HG03175 (cell line): Measurements from ENCODE around the gene LST1.

ENCODE experiments used
- ATAC-seq: cut with Tn5 transposase; IDR thresholded peaks from one replicate; pipeline ENCODE4 v1.9.1; 2021; ENCODE audit warnings: mild to moderate bottlenecking, moderate library complexity; ENCODE audit not compliant: unreplicated experiment

Gene LST1

GRCh38 chr6:31619805-31620585 lies 33.9 kb downstream of the LST1 start:
- ATAC-seq, result peak; percentile 81

- peak; percentile 28 for ATAC-seq
Measured at GRCh38 chr6:31620586-31621319, 34.7 kb downstream of the LST1 start, which contains the start of gene PRRC2A. TSS of gene PRRC2A (plus strand) at chr6:31620715. CDS start at chr6:31622790, 2,075 bp downstream.

- no peak for ATAC-seq
Measured at GRCh38 chr6:31621320-31621939, 35.4 kb downstream of the LST1 start.

GRCh38 chr6:31621991-31622390 lies 35.9 kb downstream of the LST1 start:
- ATAC-seq, result no peak

DNA sequence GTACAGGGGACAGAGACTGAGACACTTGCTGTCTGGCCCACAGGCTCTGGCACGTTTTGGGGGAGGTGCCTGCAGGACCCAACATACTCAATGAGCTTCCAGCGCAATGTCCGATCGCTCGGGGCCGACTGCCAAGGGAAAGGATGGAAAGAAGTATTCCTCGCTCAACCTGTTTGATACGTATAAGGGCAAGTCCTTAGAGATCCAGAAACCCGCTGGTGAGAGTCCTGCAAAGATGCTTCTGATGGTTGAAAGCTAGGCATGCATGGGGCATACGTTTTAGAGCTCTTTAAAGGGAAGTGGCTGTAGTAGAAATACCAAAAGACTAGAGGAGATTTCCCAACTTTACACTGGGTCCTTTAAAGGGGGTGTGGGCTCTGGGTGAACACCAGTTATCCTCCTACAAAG lies 36.6 kb downstream of the LST1 start:
- ATAC-seq, result no peak

GRCh38 chr6:31624070-31624469 lies 38.0 kb downstream of the LST1 start:
- ATAC-seq, result no peak

- ATAC-seq, result no peak
Measured at GRCh38 chr6:31626952-31627351, 40.9 kb downstream of the LST1 start.

- no peak for ATAC-seq
Measured at GRCh38 chr6:31627690-31628287, 41.7 kb downstream of the LST1 start.

GRCh38 chr6:31629014-31629413 lies 42.9 kb downstream of the LST1 start:
- ATAC-seq, result no peak

DNA sequence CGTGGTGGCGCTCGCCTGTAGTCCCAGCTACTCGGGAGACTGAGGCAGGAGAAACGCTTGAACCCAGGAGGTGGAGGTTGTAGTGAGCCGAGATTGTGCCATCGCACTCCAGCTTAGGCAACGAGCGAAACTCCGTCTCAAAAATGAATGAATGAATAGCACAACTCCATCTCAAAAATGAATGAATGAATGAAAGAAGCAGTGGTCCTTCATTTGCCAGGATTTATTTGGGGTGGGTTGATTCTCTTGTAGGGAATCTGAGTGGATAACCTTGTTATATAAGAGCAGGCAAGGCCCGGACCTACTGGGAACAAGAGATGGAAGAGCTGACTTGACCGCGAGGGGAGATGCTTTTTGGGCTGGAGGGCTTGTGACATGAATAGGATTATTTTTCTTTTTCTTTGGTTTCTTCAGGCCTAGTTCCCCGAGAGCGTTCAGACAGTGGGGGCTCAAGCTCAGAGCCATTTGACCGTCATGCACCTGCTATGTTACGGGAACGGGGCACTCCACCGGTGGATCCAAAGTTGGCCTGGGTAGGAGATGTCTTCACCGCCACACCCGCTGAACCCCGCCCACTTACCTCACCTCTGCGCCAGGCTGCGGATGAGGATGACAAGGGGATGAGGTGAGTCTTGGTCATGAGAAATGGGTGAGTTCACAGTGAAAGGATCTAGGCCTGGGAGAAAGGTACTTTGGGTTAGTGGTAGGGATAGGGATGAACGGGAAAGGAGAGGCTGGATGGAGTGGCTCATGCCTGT lies 44.3 kb downstream of the LST1 start:
- no peak for ATAC-seq

DNA sequence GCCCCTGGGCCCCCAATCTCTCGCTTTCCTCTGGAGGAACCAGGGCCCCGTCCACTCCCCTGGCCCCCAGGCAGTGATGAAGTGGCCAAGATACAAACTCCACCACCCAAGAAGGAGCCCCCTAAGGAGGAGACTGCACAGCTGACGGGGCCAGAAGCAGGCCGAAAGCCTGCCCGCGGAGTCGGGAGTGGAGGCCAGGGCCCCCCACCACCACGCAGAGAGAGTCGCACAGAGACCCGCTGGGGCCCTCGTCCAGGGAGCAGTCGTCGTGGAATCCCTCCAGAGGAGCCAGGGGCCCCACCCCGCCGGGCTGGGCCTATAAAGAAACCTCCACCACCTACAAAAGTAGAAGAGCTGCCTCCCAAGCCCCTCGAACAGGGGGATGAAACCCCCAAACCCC lies 45.1 kb downstream of the LST1 start:
- ATAC-seq, result no peak

GRCh38 chr6:31631681-31632278 lies 45.7 kb downstream of the LST1 start:
- ATAC-seq, result no peak

DNA sequence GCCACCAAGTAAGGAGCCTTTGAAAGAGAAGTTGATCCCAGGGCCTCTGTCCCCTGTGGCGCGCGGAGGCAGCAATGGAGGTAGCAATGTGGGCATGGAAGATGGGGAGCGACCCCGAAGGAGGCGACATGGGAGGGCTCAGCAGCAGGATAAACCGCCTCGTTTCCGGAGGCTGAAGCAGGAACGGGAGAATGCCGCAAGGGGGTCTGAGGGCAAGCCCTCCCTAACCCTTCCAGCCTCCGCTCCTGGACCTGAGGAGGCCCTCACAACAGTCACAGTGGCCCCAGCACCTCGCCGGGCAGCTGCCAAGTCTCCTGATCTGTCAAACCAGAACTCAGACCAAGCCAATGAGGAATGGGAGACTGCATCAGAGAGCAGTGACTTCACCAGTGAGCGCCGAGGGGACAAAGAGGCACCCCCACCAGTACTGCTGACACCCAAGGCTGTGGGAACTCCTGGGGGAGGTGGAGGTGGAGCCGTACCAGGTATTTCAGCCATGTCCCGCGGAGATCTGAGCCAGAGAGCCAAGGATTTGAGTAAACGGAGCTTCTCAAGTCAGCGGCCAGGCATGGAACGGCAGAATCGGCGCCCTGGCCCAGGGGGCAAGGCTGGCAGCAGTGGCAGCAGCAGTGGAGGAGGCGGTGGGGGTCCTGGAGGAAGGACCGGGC lies 46.3 kb downstream of the LST1 start:
- ATAC-seq, result no peak

DNA sequence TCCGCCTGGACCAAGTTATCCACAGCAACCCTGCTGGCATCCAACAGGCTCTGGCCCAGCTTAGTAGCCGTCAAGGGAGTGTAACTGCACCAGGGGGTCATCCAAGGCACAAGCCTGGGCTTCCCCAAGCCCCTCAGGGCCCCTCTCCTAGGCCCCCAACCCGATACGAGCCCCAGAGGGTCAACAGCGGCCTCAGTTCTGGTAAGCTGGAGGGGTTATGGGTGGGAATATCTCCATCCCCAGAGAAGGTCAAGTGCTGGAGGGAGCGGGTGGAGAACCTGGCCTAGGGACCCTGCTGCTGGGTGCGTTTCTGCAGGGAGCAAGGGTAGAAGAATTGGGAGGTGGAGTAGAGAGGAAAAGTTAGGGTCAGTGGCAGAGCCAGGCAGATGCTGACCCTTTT lies 47.4 kb downstream of the LST1 start:
- ATAC-seq, result no peak

- no peak for ATAC-seq
Measured at GRCh38 chr6:31634131-31634530, 48.1 kb downstream of the LST1 start.

DNA sequence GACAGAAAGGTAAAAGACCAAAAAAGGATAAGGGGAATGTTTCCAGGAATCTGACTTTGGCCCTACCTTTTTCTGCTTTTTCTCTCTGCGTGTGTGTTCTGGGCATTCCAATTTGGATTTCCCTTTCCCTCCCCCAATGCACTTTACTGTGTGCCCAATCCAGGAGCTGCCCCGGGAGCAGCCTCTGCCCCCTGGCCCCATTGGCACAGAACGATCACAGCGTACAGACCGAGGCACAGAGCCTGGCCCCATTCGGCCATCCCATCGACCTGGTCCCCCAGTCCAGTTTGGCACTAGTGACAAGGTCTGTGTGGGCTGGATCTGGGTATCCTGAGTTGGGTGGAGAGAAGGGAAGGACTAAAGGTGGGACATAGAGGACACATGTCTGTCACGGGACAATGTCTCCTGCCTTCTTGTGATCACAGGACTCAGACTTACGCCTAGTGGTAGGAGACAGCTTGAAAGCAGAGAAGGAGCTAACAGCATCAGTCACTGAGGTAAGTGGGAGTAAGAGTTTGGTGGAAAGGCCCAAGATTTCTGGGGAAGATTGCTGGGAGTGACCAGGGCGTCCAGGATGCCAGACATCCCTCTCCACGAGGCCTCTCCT lies 49.0 kb downstream of the LST1 start:
- ATAC-seq, result no peak

- ATAC-seq, result no peak
Measured at GRCh38 chr6:31636698-31637596, 50.9 kb downstream of the LST1 start.
